ENCODE measurements around the gene NLRP9.

Gene NLRP9

GRCh38 chr19:55670280-55671053 is 67.7 kb downstream of the NLRP9 start:
- no peak for DNase-seq

- no peak for DNase-seq
Measured at GRCh38 chr19:55669418-55670279, 68.6 kb downstream of the NLRP9 start.

GRCh38 chr19:55668603-55669348 is 69.4 kb downstream of the NLRP9 start:
- DNase-seq: no peak

- DNase-seq: no peak
Measured at GRCh38 chr19:55667958-55668357, 70.2 kb downstream of the NLRP9 start.

- DNase-seq: no peak
Measured at GRCh38 chr19:55667511-55667910, 70.7 kb downstream of the NLRP9 start.

- no peak for DNase-seq
Measured at GRCh38 chr19:55667006-55667381, 71.2 kb downstream of the NLRP9 start.

GRCh38 chr19:55666343-55667005 is 71.7 kb downstream of the NLRP9 start:
- no peak for DNase-seq

GRCh38 chr19:55663846-55664536 is 74.2 kb downstream of the NLRP9 start:
- no peak for DNase-seq

- DNase-seq: no peak
Measured at GRCh38 chr19:55661826-55662225, 76.4 kb downstream of the NLRP9 start.

- DNase-seq: no peak
Measured at GRCh38 chr19:55660991-55661390, 77.2 kb downstream of the NLRP9 start.

- DNase-seq: no peak
Measured at GRCh38 chr19:55660404-55660803, 77.8 kb downstream of the NLRP9 start.

- DNase-seq: no peak
Measured at GRCh38 chr19:55659822-55660221, 78.4 kb downstream of the NLRP9 start.

- no peak for DNase-seq
Measured at GRCh38 chr19:55658846-55659459, 79.2 kb downstream of the NLRP9 start.

Data from GOT3 (cell line).